Activated CD4-positive, alpha-beta T cell treated with anti-CD3 and anti-CD28 coated beads, Interleukin-2, amount 10 ng/mL, durations not matched to agents 24 days and 14 days (primary cell): Measurements from ENCODE around the gene SATB1. TPM values are rescaled to one million over a fixed set of nuclear protein-coding genes. Genes with fewer than 3 reads are reported as not detected.

ENCODE experiments used
- DNase-seq: peaks from one replicate; pipeline ENCODE4 v3.0.0; 2022
- H3K27ac Mint-ChIP-seq: one replicate; pipeline ENCODE4 v1.8.0; 2022; ENCODE audit warnings: mild to moderate bottlenecking, mixed read lengths
- H3K27me3 Mint-ChIP-seq: one replicate; pipeline ENCODE4 v1.8.0; 2022; ENCODE audit warnings: mixed read lengths
- H3K36me3 Mint-ChIP-seq: one replicate; pipeline ENCODE4 v1.8.0; 2022; ENCODE audit warnings: low read depth, mild to moderate bottlenecking, mixed read lengths
- H3K4me1 Mint-ChIP-seq: one replicate; pipeline ENCODE4 v1.8.0; 2021; ENCODE audit warnings: mixed read lengths
- H3K4me3 Mint-ChIP-seq: one replicate; pipeline ENCODE4 v1.8.0; 2022; ENCODE audit warnings: mild to moderate bottlenecking, moderate library complexity, mixed read lengths
- H3K9me3 Mint-ChIP-seq: one replicate; pipeline ENCODE4 v1.8.0; 2021; ENCODE audit warnings: mixed read lengths
- intact Hi-C: fragments of 100-400 bp; cut with micrococcal nuclease; formaldehyde crosslinking; loops from one replicate; pipeline ENCODE4 v1.15.1; 2023
- total RNA-seq: library from RNA; stranded (reverse); gene quantifications from 2 replicates; pipeline ENCODE4 v1.2.3, GENCODE V29; 2022

Gene SATB1
- total RNA-seq, 1 donor from 2014 or later, result 561 TPM

GRCh38 chr3:18409266-18409665 is 15.9 kb downstream of the SATB1 start:
- peak overlapping the region; percentile 64 for H3K4me3 Mint-ChIP-seq
- intact Hi-C loops, result no loop called here
- no peak for DNase-seq
- H3K4me1 Mint-ChIP-seq, result peaks cover 77% of the 10 kb centered on the region
- no peaks in the 10 kb centered on the region for H3K27me3 Mint-ChIP-seq
- H3K36me3 Mint-ChIP-seq, result peaks cover 81% of the 10 kb centered on the region
- H3K9me3 Mint-ChIP-seq, result no peaks in the 10 kb centered on the region
- peak overlapping the region; percentile 34 for H3K27ac Mint-ChIP-seq

GRCh38 chr3:18405141-18405540 is 20.0 kb downstream of the SATB1 start:
- H3K27ac Mint-ChIP-seq, result peak overlapping the region; percentile 87
- intact Hi-C loops, result loop anchor here (1.0 kb wide), 1 partner anchor 336 kb away; no protein-coding TSS in a partner anchor
- peaks cover 6% of the 10 kb centered on the region for H3K9me3 Mint-ChIP-seq
- H3K27me3 Mint-ChIP-seq, result no peaks in the 10 kb centered on the region
- DNase-seq, result no peak
- peak overlapping the region; percentile 60 for H3K4me3 Mint-ChIP-seq
- peaks cover 88% of the 10 kb centered on the region for H3K4me1 Mint-ChIP-seq
- H3K36me3 Mint-ChIP-seq, result peaks cover 86% of the 10 kb centered on the region

GRCh38 chr3:18403061-18403460 is 22.1 kb downstream of the SATB1 start:
- H3K36me3 Mint-ChIP-seq, result peaks cover 89% of the 10 kb centered on the region
- H3K4me3 Mint-ChIP-seq, result peak overlapping the region; percentile 74
- DNase-seq, result no peak
- H3K4me1 Mint-ChIP-seq, result peaks cover 87% of the 10 kb centered on the region
- peak overlapping the region; percentile 84 for H3K27ac Mint-ChIP-seq
- peaks cover 9% of the 10 kb centered on the region for H3K9me3 Mint-ChIP-seq
- intact Hi-C loops, result loop anchor here (1.0 kb wide), 1 partner anchor 8 kb away; no protein-coding TSS in a partner anchor
- no peaks in the 10 kb centered on the region for H3K27me3 Mint-ChIP-seq

- H3K4me1 Mint-ChIP-seq, result peaks cover 86% of the 10 kb centered on the region
- intact Hi-C loops, result no loop called here
- H3K27ac Mint-ChIP-seq, result peak overlapping the region; percentile 84
- DNase-seq, result peak; percentile 63
- H3K4me3 Mint-ChIP-seq, result peak overlapping the region; percentile 74
- H3K36me3 Mint-ChIP-seq, result peaks cover 88% of the 10 kb centered on the region
- no peaks in the 10 kb centered on the region for H3K27me3 Mint-ChIP-seq
- peaks cover 9% of the 10 kb centered on the region for H3K9me3 Mint-ChIP-seq
Measured at GRCh38 chr3:18402239-18402799, 22.8 kb downstream of the SATB1 start.

GRCh38 chr3:18401300-18401961 is 23.7 kb downstream of the SATB1 start:
- intact Hi-C loops, result no loop called here
- H3K4me1 Mint-ChIP-seq, result peaks cover 87% of the 10 kb centered on the region
- H3K27ac Mint-ChIP-seq, result peak overlapping the region; percentile 84
- peak; percentile 58 for DNase-seq
- no peaks in the 10 kb centered on the region for H3K27me3 Mint-ChIP-seq
- peaks cover 90% of the 10 kb centered on the region for H3K36me3 Mint-ChIP-seq
- H3K4me3 Mint-ChIP-seq, result peak overlapping the region; percentile 74
- H3K9me3 Mint-ChIP-seq, result peaks cover 9% of the 10 kb centered on the region

- Mint-ChIP-seq H3K4me3 (no peak overlapping the region), H3K27me3 (no peaks in the 10 kb centered on the region), H3K9me3 (peaks cover 9% of the 10 kb centered on the region), H3K27ac (peak overlapping the region; percentile 51), H3K36me3 (peaks cover 89% of the 10 kb centered on the region), H3K4me1 (peaks cover 80% of the 10 kb centered on the region)
- intact Hi-C loops, result loop anchor here (1.0 kb wide), 1 partner anchor 9 kb away; no protein-coding TSS in a partner anchor
- no peak for DNase-seq
Measured at GRCh38 chr3:18398448-18398847, 26.7 kb downstream of the SATB1 start.

GRCh38 chr3:18396428-18396827 is 28.7 kb downstream of the SATB1 start:
- Mint-ChIP-seq H3K4me3 (no peak overlapping the region), H3K9me3 (peaks cover 9% of the 10 kb centered on the region), H3K27ac (peak overlapping the region; percentile 63), H3K27me3 (no peaks in the 10 kb centered on the region), H3K4me1 (peaks cover 75% of the 10 kb centered on the region), H3K36me3 (peaks cover 85% of the 10 kb centered on the region)
- no peak for DNase-seq
- intact Hi-C loops, result no loop called here

GRCh38 chr3:18394384-18394995 is 30.6 kb downstream of the SATB1 start:
- H3K9me3 Mint-ChIP-seq, result peaks cover under 1% of the 10 kb centered on the region
- H3K4me1 Mint-ChIP-seq, result peaks cover 66% of the 10 kb centered on the region
- H3K4me3 Mint-ChIP-seq, result peak overlapping the region; percentile 67
- intact Hi-C loops, result loop anchor here (2.0 kb wide), 1 partner anchor 16 kb away; no protein-coding TSS in a partner anchor
- H3K27ac Mint-ChIP-seq, result peak overlapping the region; percentile 85
- DNase-seq, result no peak
- peaks cover 74% of the 10 kb centered on the region for H3K36me3 Mint-ChIP-seq
- no peaks in the 10 kb centered on the region for H3K27me3 Mint-ChIP-seq

GRCh38 chr3:18393906-18394305 is 31.2 kb downstream of the SATB1 start:
- peaks cover 68% of the 10 kb centered on the region for H3K36me3 Mint-ChIP-seq
- DNase-seq, result no peak
- H3K9me3 Mint-ChIP-seq, result no peaks in the 10 kb centered on the region
- intact Hi-C loops, result loop anchor here (2.0 kb wide), 1 partner anchor 17 kb away; no protein-coding TSS in a partner anchor
- no peaks in the 10 kb centered on the region for H3K27me3 Mint-ChIP-seq
- H3K27ac Mint-ChIP-seq, result peak overlapping the region; percentile 85
- peak overlapping the region; percentile 67 for H3K4me3 Mint-ChIP-seq
- peaks cover 64% of the 10 kb centered on the region for H3K4me1 Mint-ChIP-seq

GRCh38 chr3:18390024-18390660 is 35.0 kb downstream of the SATB1 start:
- Mint-ChIP-seq H3K4me3 (peak overlapping the region; percentile 37), H3K9me3 (no peaks in the 10 kb centered on the region), H3K36me3 (peaks cover 64% of the 10 kb centered on the region), H3K27me3 (no peaks in the 10 kb centered on the region), H3K4me1 (peaks cover 57% of the 10 kb centered on the region), H3K27ac (peak overlapping the region; percentile 30)
- DNase-seq, result no peak
- intact Hi-C loops, result no loop called here

- peak overlapping the region; percentile 23 for H3K4me3 Mint-ChIP-seq
- peaks cover 53% of the 10 kb centered on the region for H3K4me1 Mint-ChIP-seq
- DNase-seq, result peak; percentile 74
- peak overlapping the region; percentile 37 for H3K27ac Mint-ChIP-seq
- intact Hi-C loops, result loop anchor here (2.0 kb wide), 1 partner anchor 16 kb away; no protein-coding TSS in a partner anchor
- H3K27me3 Mint-ChIP-seq, result no peaks in the 10 kb centered on the region
- H3K36me3 Mint-ChIP-seq, result peaks cover 62% of the 10 kb centered on the region
- no peaks in the 10 kb centered on the region for H3K9me3 Mint-ChIP-seq
Measured at GRCh38 chr3:18389108-18389733, 35.9 kb downstream of the SATB1 start.

- Mint-ChIP-seq H3K36me3 (peaks cover 60% of the 10 kb centered on the region), H3K27me3 (no peaks in the 10 kb centered on the region), H3K9me3 (no peaks in the 10 kb centered on the region), H3K27ac (peak overlapping the region; percentile 29), H3K4me3 (no peak overlapping the region), H3K4me1 (peaks cover 51% of the 10 kb centered on the region)
- DNase-seq, result no peak
- intact Hi-C loops, result no loop called here
Measured at GRCh38 chr3:18386274-18386890, 38.8 kb downstream of the SATB1 start.

GRCh38 chr3:18385706-18386105 is 39.4 kb downstream of the SATB1 start:
- H3K27ac Mint-ChIP-seq, result no peak overlapping the region
- peaks cover 49% of the 10 kb centered on the region for H3K4me1 Mint-ChIP-seq
- no peaks in the 10 kb centered on the region for H3K27me3 Mint-ChIP-seq
- H3K36me3 Mint-ChIP-seq, result peaks cover 65% of the 10 kb centered on the region
- no peak for DNase-seq
- H3K9me3 Mint-ChIP-seq, result no peaks in the 10 kb centered on the region
- intact Hi-C loops, result no loop called here
- no peak overlapping the region for H3K4me3 Mint-ChIP-seq
